Thoracic aorta (tissue), 2 donors: ENCODE data around the gene LRRC8E. TPM values are rescaled to one million over a fixed set of nuclear protein-coding genes. Genes with fewer than 3 reads are reported as not detected.
"Not testable (repeated sequence)": the region's sequence is repeated elsewhere in the genome, so short reads cannot be mapped to it uniquely, and the experiment has no call there.

Experiments used
- ATAC-seq: fragments of 150-250 bp; one replicate; pipeline ENCODE4 v1.8.0; 2017; ENCODE audit warnings: low read depth; ENCODE audit not compliant: insufficient number of reproducible peaks, low FRiP score
- DNase-seq: peaks from one replicate; pipeline ENCODE4 v3.0.0-alpha.2; 2020; ENCODE audit warnings: low spot score
- H3K27ac ChIP-seq, 2 donors: fragments of 200-600 bp; sonication (generic); 1 replicate in 1 of 2; 2 replicates in 1 of 2; pipeline ENCODE4 v1.5.1; 2016; ENCODE audit warnings: mild to moderate bottlenecking in 2 of 2, moderate library complexity in 2 of 2
- H3K27me3 ChIP-seq: fragments of 200-600 bp; sonication (generic); replicated peaks from 2 replicates; pipeline ENCODE4 v1.6.0; 2016; ENCODE audit warnings: mild to moderate bottlenecking; ENCODE audit not compliant: insufficient read depth
- H3K36me3 ChIP-seq: fragments of 200-600 bp; sonication (generic); one replicate; pipeline ENCODE4 v1.5.1; 2016
- H3K4me1 ChIP-seq, 2 donors: fragments of 200-600 bp; sonication (generic); 1 replicate in 1 of 2; 2 replicates in 1 of 2; pipeline versions ENCODE4 v1.5.1 to v1.6.0; 2016; ENCODE audit warnings: low read depth in 2 of 2, mild to moderate bottlenecking in 1 of 2; ENCODE audit not compliant: control insufficient read depth in 1 of 2
- H3K4me3 ChIP-seq: fragments of 200-600 bp; sonication (generic); 2 replicates; pipeline ENCODE4 v1.5.1; 2016; ENCODE audit warnings: mild to moderate bottlenecking
- H3K9me3 ChIP-seq: fragments of 200-600 bp; sonication (generic); 2 replicates; pipeline ENCODE4 v1.5.1; 2016
- total RNA-seq, 2 donors: library from RNA; depleted of rRNA; stranded (reverse); fragments of >200 nt; gene quantifications; one replicate each; pipeline versions ENCODE4 v1.1.0 to v1.2.3, GENCODE V29; 2016
- TF ChIP-seq, protein P1 (sequence below): fragments of 200-600 bp; sonication (generic); IDR thresholded peaks from one replicate; pipeline ENCODE4 v1.5.1; 2019; ENCODE audit warnings: antibody characterized with exemption

The LRRC8E gene
- total RNA-seq, 2 donors from 2014 or later, result 0.14 TPM; not detected in 1

DNA sequence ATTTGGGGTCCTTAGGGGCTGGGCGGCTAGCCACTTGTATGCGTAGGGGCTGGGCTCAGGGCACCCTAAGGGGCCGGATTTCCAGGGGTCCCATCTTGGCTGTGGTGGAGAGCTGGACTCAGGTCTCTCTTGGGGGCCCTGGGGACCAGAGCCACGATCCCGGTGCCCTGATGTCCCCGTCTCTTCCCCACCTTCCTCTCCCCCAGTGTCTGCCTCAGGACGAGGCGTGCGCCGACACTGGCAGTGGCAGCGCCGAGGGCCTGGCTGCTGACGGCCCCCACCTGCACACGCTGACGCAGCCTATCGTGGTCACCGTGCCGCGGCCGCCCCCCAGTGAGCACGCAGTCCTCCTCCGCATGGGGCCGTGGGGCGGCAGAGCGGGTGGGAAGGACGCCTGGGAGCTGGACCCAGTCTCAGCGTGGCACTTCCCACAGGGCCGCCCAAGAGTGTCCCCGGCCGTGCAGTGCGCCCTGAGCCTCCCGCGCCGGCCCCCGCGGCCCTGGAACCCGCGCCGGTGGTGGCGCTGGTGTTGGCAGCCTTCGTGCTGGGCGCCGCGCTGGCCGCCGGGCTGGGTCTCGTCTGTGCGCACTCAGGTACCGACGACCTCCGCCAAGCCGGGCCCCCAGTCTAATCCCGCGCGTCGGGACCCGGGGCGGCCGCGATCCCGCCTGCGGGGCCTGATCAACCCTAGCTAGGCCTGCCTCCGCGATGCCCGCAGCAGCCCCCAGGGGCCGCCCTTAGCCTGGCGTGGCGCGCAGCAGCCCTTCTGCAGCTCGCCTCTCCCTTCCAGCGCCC is 29.2 kb downstream of the LRRC8E start:
- Histone ChIP-seq H3K27ac (no peak overlapping the region), H3K4me3 (peak overlapping the region; percentile 67), H3K27me3 (no peaks in the 10 kb centered on the region), H3K36me3 (peaks cover 11% of the 10 kb centered on the region), H3K4me1 (peaks cover 27 to 55% of the 10 kb centered on the region in 2 donors), H3K9me3 (no peaks in the 10 kb centered on the region)
- DNase-seq (no peak), ATAC-seq (no peak)
- TF ChIP-seq, protein P1, sequence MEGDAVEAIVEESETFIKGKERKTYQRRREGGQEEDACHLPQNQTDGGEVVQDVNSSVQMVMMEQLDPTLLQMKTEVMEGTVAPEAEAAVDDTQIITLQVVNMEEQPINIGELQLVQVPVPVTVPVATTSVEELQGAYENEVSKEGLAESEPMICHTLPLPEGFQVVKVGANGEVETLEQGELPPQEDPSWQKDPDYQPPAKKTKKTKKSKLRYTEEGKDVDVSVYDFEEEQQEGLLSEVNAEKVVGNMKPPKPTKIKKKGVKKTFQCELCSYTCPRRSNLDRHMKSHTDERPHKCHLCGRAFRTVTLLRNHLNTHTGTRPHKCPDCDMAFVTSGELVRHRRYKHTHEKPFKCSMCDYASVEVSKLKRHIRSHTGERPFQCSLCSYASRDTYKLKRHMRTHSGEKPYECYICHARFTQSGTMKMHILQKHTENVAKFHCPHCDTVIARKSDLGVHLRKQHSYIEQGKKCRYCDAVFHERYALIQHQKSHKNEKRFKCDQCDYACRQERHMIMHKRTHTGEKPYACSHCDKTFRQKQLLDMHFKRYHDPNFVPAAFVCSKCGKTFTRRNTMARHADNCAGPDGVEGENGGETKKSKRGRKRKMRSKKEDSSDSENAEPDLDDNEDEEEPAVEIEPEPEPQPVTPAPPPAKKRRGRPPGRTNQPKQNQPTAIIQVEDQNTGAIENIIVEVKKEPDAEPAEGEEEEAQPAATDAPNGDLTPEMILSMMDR, result peak; percentile 46

DNA sequence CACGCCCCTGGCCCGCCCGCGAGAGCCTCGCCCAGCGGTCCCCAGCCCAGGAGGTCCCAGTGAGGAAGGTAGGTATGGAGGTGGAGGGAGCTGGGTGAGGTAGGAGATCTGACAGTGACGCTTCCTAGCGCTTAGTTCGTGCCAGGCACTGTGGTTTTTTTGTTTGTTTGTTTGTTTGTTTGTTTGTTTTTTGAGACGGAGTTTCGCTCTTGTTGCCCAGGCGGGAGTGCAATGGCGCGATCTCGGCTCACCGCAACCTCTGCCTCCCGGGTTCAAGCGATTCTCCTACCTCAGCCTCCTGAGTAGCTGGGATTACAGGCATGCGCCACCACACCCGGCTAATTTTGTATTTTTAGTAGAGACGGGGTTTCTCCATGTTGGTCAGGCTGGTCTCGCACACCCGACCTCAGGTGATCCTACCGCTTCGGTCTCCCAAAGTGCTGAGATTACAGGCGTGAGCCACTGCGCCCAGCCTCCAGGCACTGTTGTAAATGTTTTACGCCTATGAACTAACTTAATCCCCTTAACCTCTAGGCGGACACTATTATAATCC is 29.8 kb downstream of the LRRC8E start:
- peaks cover 28 to 57% of the 10 kb centered on the region in 2 donors for H3K4me1 ChIP-seq
- not testable (repeated sequence) for H3K27me3 ChIP-seq, H3K9me3 ChIP-seq, H3K27ac ChIP-seq, DNase-seq, ATAC-seq
- H3K4me3 ChIP-seq, result peak overlapping the region; percentile 67
- peaks cover 13% of the 10 kb centered on the region for H3K36me3 ChIP-seq

DNA sequence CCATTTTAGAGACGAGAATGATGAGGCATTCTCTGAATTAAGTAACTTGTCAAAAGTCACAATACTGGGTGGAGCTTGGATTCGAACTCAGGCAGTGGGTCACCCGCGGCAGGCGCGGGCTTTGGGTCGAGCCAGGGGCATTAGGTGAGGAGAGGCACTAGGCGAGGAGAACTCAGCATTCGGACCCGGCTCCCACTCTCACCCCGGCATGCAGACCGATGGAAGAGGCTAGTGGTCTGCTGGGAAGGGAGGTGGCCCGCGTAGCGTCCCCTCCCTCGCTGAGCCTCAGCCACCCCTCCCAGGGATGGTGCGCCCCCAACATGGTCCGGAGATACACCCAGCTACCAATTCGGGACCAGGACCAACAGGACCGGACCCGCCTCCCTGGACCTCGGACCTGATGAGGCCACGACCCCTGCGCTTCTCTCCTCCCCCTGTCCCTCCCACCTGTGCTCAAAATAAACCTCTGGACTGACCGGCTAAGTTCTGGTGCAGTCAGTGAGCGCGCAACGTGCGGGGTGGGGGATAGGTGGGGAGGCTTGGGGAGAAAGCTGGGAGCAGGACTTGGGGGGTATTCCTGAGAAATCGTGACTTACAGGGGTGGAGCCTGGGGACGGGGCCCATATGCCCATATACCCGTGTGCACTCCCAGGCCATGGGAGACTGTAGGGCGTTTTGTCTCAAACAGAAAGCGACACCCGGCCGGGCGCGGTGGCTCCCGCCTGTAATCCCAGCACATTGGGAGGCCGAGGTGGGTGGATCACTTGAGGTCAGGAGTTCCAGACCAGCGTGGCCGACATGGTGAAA is 30.5 kb downstream of the LRRC8E start:
- no peaks in the 10 kb centered on the region for H3K9me3 ChIP-seq
- H3K4me3 ChIP-seq, result no peak overlapping the region
- H3K27ac ChIP-seq, result no peak overlapping the region
- no peaks in the 10 kb centered on the region for H3K27me3 ChIP-seq
- no peak for DNase-seq
- no peak for ATAC-seq
- peaks cover 28 to 57% of the 10 kb centered on the region in 2 donors for H3K4me1 ChIP-seq
- TF ChIP-seq, protein P1, result no peak
- peaks cover 14% of the 10 kb centered on the region for H3K36me3 ChIP-seq

DNA sequence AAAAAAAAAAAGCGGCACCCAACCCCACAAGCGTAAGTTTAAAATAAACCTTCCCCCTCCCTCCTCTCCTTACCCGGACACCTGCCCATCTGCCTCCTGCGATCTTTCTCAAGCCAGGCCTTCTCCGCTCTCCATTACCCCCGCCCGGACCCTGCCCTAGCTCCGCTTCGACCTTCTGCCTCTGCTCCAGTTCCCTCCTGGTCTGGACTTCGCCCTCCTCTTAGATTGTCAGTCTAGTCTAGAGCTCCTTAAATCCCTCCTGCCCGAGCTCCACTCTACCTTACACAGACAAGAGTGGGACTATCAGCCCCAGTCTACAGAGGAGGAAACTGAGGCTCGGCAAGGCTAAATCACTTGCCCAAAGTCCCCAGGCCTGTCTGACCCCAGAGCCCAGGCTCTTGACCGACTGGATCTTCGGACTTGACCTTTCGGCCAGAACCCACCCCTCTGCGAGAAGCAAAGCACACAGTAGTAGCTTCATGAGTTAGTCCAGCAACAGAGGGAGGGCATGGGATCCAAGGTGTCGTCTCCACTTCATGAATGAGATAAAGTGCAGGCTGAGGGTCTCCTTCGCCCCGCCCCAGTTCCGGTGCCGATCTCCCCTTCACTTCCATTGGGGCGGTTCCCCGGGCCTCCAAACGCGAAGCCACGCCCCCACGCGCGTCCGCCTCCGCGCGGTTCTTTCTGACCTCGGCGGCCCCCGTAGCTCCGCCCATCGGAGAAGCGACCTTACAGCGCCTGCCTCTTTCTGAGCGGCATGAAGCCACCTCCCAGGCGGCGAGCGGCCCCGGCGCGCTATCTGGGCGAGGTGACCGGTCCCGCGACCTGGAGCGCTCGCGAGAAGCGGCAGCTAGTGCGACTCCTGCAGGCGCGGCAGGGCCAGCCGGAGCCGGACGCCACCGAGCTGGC is 31.6 kb downstream of the LRRC8E start, which contains the start of gene SNAPC2:
SNAPC2 (plus strand) TSS at position 729 of the 909 bp plus-strand sequence; CDS start at position 758, 29 bp downstream.
- H3K36me3 ChIP-seq, result peaks cover 14% of the 10 kb centered on the region
- no peaks in the 10 kb centered on the region for H3K9me3 ChIP-seq
- H3K4me3 ChIP-seq, result peak within 1 kb of the TSS; percentile 96
- peaks cover 28 to 60% of the 10 kb centered on the region in 2 donors for H3K4me1 ChIP-seq
- DNase-seq, result peak; percentile 82
- H3K27ac ChIP-seq, result peak within 1 kb of the TSS; percentile 88 to 89
- H3K27me3 ChIP-seq, result no peaks in the 10 kb centered on the region
- TF ChIP-seq, protein P1, result no peak
- peak; percentile 79 for ATAC-seq
